BJ (cell line): ENCODE results near the gene FGGY. TPM values are rescaled to one million over a fixed set of nuclear protein-coding genes. Genes with fewer than 3 reads are reported as not detected.
"Not testable (repeated sequence)": the region's sequence is repeated elsewhere in the genome, so short reads cannot be mapped to it uniquely, and the experiment has no call there.

Source experiments
- CTCF ChIA-PET: fragments of 350-600 bp; formaldehyde crosslinking; extraction: SDS; loops from one replicate; lab custom pipeline; 2021; ENCODE audit warnings: antibody characterized with exemption, inconsistent platforms; lab: Yijun Ruan, JAX
- POLR2A ChIA-PET: fragments of 300-600 bp; sonication (Branson Sonifier 250); formaldehyde crosslinking; extraction: SDS; loops from one replicate; lab custom pipeline; 2021; ENCODE audit warnings: antibody characterized with exemption; lab: Charles Lee
- DNase-seq: peaks from one replicate; pipeline ENCODE4 v3.0.0-alpha.2; 2011; ENCODE audit warnings: low read depth
- H3K27me3 ChIP-seq: 2 replicates; pipeline ENCODE4 v1.6.0; 2011; ENCODE audit warnings: low read length; ENCODE audit not compliant: control insufficient read depth, insufficient read depth
- H3K36me3 ChIP-seq: 2 replicates; pipeline ENCODE4 v1.5.1; 2011; ENCODE audit warnings: low read length; ENCODE audit not compliant: control insufficient read depth, insufficient read depth
- H3K4me3 ChIP-seq: 2 replicates; pipeline ENCODE4 v1.5.1; 2011; ENCODE audit warnings: low read depth, mild to moderate bottlenecking, control low read depth, low read length
- CTCF ChIP-seq: IDR thresholded peaks from 2 replicates; pipeline ENCODE4 v1.5.1; 2011; ENCODE audit warnings: low read depth, mild to moderate bottlenecking, control low read depth, inconsistent platforms, low read length, moderate library complexity; ENCODE audit not compliant: insufficient read depth
- polyA plus RNA-seq: library from polyadenylated mRNA; depleted of rRNA; stranded (reverse); fragments of >200 nt; gene quantifications from 2 replicates; pipeline ENCODE4 v1.2.3, GENCODE V29; 2011

The FGGY gene
- polyA plus RNA-seq, 1 experiment = 9.9 TPM

GRCh38 chr1:59554011-59554663 is 257.2 kb downstream of the FGGY start:
- no peak for DNase-seq
- Histone ChIP-seq H3K27me3 (no peaks in the 10 kb centered on the region), H3K4me3 (no peak overlapping the region), H3K36me3 (no peaks in the 10 kb centered on the region)
- POLR2A ChIA-PET = no interaction called here
- TF ChIP-seq CTCF = no peak
- CTCF ChIA-PET = no interaction called here

GRCh38 chr1:59554752-59555151 is 257.9 kb downstream of the FGGY start:
- Histone ChIP-seq H3K36me3 (no peaks in the 10 kb centered on the region), H3K4me3 (no peak overlapping the region), H3K27me3 (no peaks in the 10 kb centered on the region)
- no peak for TF ChIP-seq CTCF
- ChIA-PET CTCF (no interaction called here), POLR2A (no interaction called here)
- DNase-seq = no peak

- DNase-seq = no peak
- POLR2A ChIA-PET = no interaction called here
- Histone ChIP-seq H3K27me3 (no peaks in the 10 kb centered on the region), H3K36me3 (no peaks in the 10 kb centered on the region), H3K4me3 (no peak overlapping the region)
- CTCF ChIA-PET = interaction anchor here (0.5 kb wide), 1 partner anchor 8 kb away, joined by 3 read pairs; no protein-coding TSS in a partner anchor
- TF ChIP-seq CTCF = no peak
These were observed 259.5 kb downstream of the FGGY start for GRCh38 chr1:59556398-59556797.

- ChIA-PET POLR2A (no interaction called here), CTCF (no interaction called here)
- Histone ChIP-seq H3K4me3 (no peak overlapping the region), H3K27me3 (no peaks in the 10 kb centered on the region), H3K36me3 (no peaks in the 10 kb centered on the region)
- no peak for TF ChIP-seq CTCF
- no peak for DNase-seq
These were observed 260.1 kb downstream of the FGGY start for GRCh38 chr1:59556802-59557548.

GRCh38 chr1:59557549-59557885 is 260.6 kb downstream of the FGGY start:
- TF ChIP-seq CTCF = no peak
- ChIA-PET CTCF (no interaction called here), POLR2A (no interaction called here)
- H3K4me3 ChIP-seq = no peak overlapping the region
- DNase-seq = no peak
- no peaks in the 10 kb centered on the region for H3K36me3 ChIP-seq
- no peaks in the 10 kb centered on the region for H3K27me3 ChIP-seq

- POLR2A ChIA-PET = not testable (repeated sequence)
These were observed 261.7 kb downstream of the FGGY start for GRCh38 chr1:59558580-59558979.

More at GRCh38 chr1:59558580-59558979, 261.7 kb downstream of the FGGY start:
- DNase-seq, H3K36me3 ChIP-seq, CTCF ChIA-PET, H3K27me3 ChIP-seq, H3K4me3 ChIP-seq: not testable (repeated sequence)
